H9 (cell line): ENCODE results near the gene ADARB2. TPM values are rescaled to one million over a fixed set of nuclear protein-coding genes. Genes with fewer than 3 reads are reported as not detected.

Experiments
- DNase-seq: peaks from one replicate; pipeline ENCODE4 v3.0.0-alpha.2; 2017
- H2AFZ ChIP-seq: one replicate; pipeline ENCODE4 v1.6.1; 2013; ENCODE audit warnings: mild to moderate bottlenecking, low read length, control low read depth, moderate library complexity
- H2AK5ac ChIP-seq: 2 replicates; pipeline ENCODE4 v1.6.1; 2013; ENCODE audit warnings: low read length, control low read depth, mixed read lengths; ENCODE audit not compliant: insufficient read length
- H2BK120ac ChIP-seq: one replicate; pipeline ENCODE4 v1.6.1; 2013; ENCODE audit warnings: low read depth, mild to moderate bottlenecking, low read length, control low read depth, inconsistent platforms; ENCODE audit not compliant: poor library complexity, severe bottlenecking
- H2BK12ac ChIP-seq: 2 replicates; pipeline ENCODE4 v1.6.1; 2013; ENCODE audit warnings: low read length, control low read depth, mixed read lengths, low read depth; ENCODE audit not compliant: insufficient read length
- H2BK15ac ChIP-seq: 2 replicates; pipeline ENCODE4 v1.6.1; 2013; ENCODE audit warnings: low read depth, low read length, control low read depth
- H2BK20ac ChIP-seq: one replicate; pipeline ENCODE4 v1.6.1; 2013; ENCODE audit warnings: low read depth, mild to moderate bottlenecking, low read length, control low read depth, inconsistent platforms; ENCODE audit not compliant: poor library complexity, severe bottlenecking
- H2BK5ac ChIP-seq: 2 replicates; pipeline ENCODE4 v1.6.1; 2013; ENCODE audit warnings: low read length, control low read depth, mixed read lengths; ENCODE audit not compliant: insufficient read length
- H3K14ac ChIP-seq: 2 replicates; pipeline ENCODE4 v1.6.1; 2013; ENCODE audit warnings: low read length, control low read depth; ENCODE audit not compliant: insufficient read depth
- H3K18ac ChIP-seq: 2 replicates; pipeline ENCODE4 v1.6.1; 2013; ENCODE audit warnings: low read depth, mild to moderate bottlenecking, mixed read lengths, low read length, control low read depth; ENCODE audit not compliant: insufficient read length
- H3K23ac ChIP-seq: 2 replicates; pipeline ENCODE4 v1.6.1; 2013; ENCODE audit warnings: low read length, control low read depth, mixed read lengths, low read depth; ENCODE audit not compliant: insufficient read length
- H3K23me2 ChIP-seq: 2 replicates; pipeline ENCODE4 v1.6.1; 2013; ENCODE audit warnings: low read depth, mild to moderate bottlenecking, mixed read lengths, low read length, control low read depth; ENCODE audit not compliant: insufficient read length, poor library complexity, severe bottlenecking
- H3K27ac ChIP-seq: 2 replicates; pipeline ENCODE4 v1.5.1; 2013; ENCODE audit warnings: low read length, control low read depth, mixed read lengths, low read depth; ENCODE audit not compliant: insufficient read length
- H3K27me3 ChIP-seq: 2 replicates; pipeline ENCODE4 v1.6.1; 2013; ENCODE audit warnings: low read length, control low read depth, inconsistent platforms; ENCODE audit not compliant: insufficient read depth
- H3K4ac ChIP-seq: 2 replicates; pipeline ENCODE4 v1.6.1; 2013; ENCODE audit warnings: low read depth, mild to moderate bottlenecking, control low read depth, inconsistent platforms, low read length, moderate library complexity
- H3K4me1 ChIP-seq: 2 replicates; pipeline ENCODE4 v1.6.1; 2013; ENCODE audit warnings: low read length, control low read depth, inconsistent platforms; ENCODE audit not compliant: insufficient read depth
- H3K4me2 ChIP-seq: 2 replicates; pipeline ENCODE4 v1.6.1; 2013; ENCODE audit warnings: low read length, control low read depth, mixed read lengths; ENCODE audit not compliant: insufficient read length, insufficient read depth
- H3K56ac ChIP-seq: 2 replicates; pipeline ENCODE4 v1.6.1; 2013; ENCODE audit warnings: low read depth, mild to moderate bottlenecking, mixed read lengths, low read length, control low read depth; ENCODE audit not compliant: insufficient read length
- H3K79me1 ChIP-seq: 2 replicates; pipeline ENCODE4 v1.6.1; 2013; ENCODE audit warnings: low read depth, mild to moderate bottlenecking, moderate library complexity, low read length, control low read depth, inconsistent platforms; ENCODE audit not compliant: insufficient read depth, poor library complexity, severe bottlenecking
- H3K79me2 ChIP-seq: 2 replicates; pipeline ENCODE4 v1.6.1; 2013; ENCODE audit warnings: low read length, control low read depth, inconsistent platforms; ENCODE audit not compliant: insufficient read depth
- H3K9ac ChIP-seq: 2 replicates; pipeline ENCODE4 v1.6.1; 2013; ENCODE audit warnings: low read length, control low read depth, mixed read lengths; ENCODE audit not compliant: insufficient read length; ENCODE audit errors: extremely low read depth
- H3K9me3 ChIP-seq: one replicate; pipeline ENCODE4 v1.6.1; 2013; ENCODE audit warnings: low read depth, low read length, inconsistent platforms; ENCODE audit not compliant: control insufficient read depth
- H3T11ph ChIP-seq: one replicate; pipeline ENCODE4 v1.6.1; 2013; ENCODE audit warnings: mild to moderate bottlenecking, low read length, control low read depth, inconsistent platforms
- H4K20me1 ChIP-seq: one replicate; pipeline ENCODE4 v1.6.1; 2013; ENCODE audit not compliant: control insufficient read depth, insufficient read length, insufficient read depth
- H4K5ac ChIP-seq: 2 replicates; pipeline ENCODE4 v1.6.1; 2013; ENCODE audit warnings: low read depth, mild to moderate bottlenecking, mixed read lengths, low read length, control low read depth; ENCODE audit not compliant: insufficient read length
- H4K8ac ChIP-seq: replicated peaks from 2 replicates; pipeline ENCODE4 v1.6.1; 2013; ENCODE audit warnings: low read length, control low read depth, mixed read lengths, low read depth; ENCODE audit not compliant: insufficient read length
- H4K91ac ChIP-seq: 2 replicates; pipeline ENCODE4 v1.6.1; 2013; ENCODE audit warnings: low read depth, mild to moderate bottlenecking, moderate library complexity, mixed read lengths, low read length, control low read depth; ENCODE audit not compliant: insufficient read length
- H3K27ac Mint-ChIP-seq, 3 experiments: 2 replicates in 2 of 3; 3 replicates in 1 of 3; pipeline ENCODE4 v1.8.0; 2020 to 2021; ENCODE audit warnings: mixed read lengths in 3 of 3, mild to moderate bottlenecking in 1 of 3, moderate library complexity in 1 of 3
- H3K27me3 Mint-ChIP-seq: 2 replicates; pipeline ENCODE4 v1.8.0; 2021; ENCODE audit warnings: low read depth, mild to moderate bottlenecking, moderate library complexity, mixed read lengths
- H3K36me3 Mint-ChIP-seq, 3 experiments: 2 replicates in 2 of 3; 3 replicates in 1 of 3; pipeline ENCODE4 v1.8.0; 2020 to 2021; ENCODE audit warnings: low read depth in 3 of 3, mixed read lengths in 3 of 3; ENCODE audit not compliant: insufficient read depth in 1 of 3
- H3K4me1 Mint-ChIP-seq, 2 experiments: 2 replicates each; pipeline ENCODE4 v1.8.0; 2020; ENCODE audit warnings: mixed read lengths in 2 of 2
- H3K4me3 Mint-ChIP-seq, 2 experiments: 2 replicates in 1 of 2; 3 replicates in 1 of 2; pipeline ENCODE4 v1.8.0; 2020 to 2021; ENCODE audit warnings: mild to moderate bottlenecking in 2 of 2, mixed read lengths in 2 of 2, moderate library complexity in 1 of 2
- H3K9me3 Mint-ChIP-seq, 2 experiments: 2 replicates in 1 of 2; 3 replicates in 1 of 2; pipeline ENCODE4 v1.8.0; 2020; ENCODE audit warnings: mild to moderate bottlenecking in 2 of 2, mixed read lengths in 2 of 2, moderate library complexity in 1 of 2
- CTCF ChIP-seq: fragments of 200-600 bp; sonication (generic); conservative IDR thresholded peaks from 3 replicates; pipeline ENCODE4 v1.8.0; 2021; ENCODE audit warnings: antibody characterized with exemption, mild to moderate bottlenecking
- WGBS: extraction: QIAGEN DNeasy Blood & Tissue Kit; methylation state at CpG from one replicate; pipeline ENCODE4 v1.1.7; 2013; ENCODE audit warnings: missing lambda C conversion rate, low lambda C conversion rate, mixed read lengths; ENCODE audit not compliant: insufficient read length; ENCODE audit errors: extremely low coverage; 5-methylcytosine and 5-hydroxymethylcytosine counted together
- total RNA-seq: library from RNA; stranded (reverse); gene quantifications from 2 replicates; pipeline ENCODE4 v1.2.1, GENCODE V29; 2021

Gene ADARB2
- total RNA-seq, 1 experiment from 2014 or later: 0.87 TPM

- Histone ChIP-seq H3K18ac (no peak overlapping the region), H3K79me1 (no peaks in the 10 kb centered on the region), H3K9me3 (no peaks in the 10 kb centered on the region), H4K5ac (no peak overlapping the region), H3K23ac (no peak overlapping the region), H4K20me1 (peaks cover 4% of the 10 kb centered on the region), H3K4me1 (no peaks in the 10 kb centered on the region), H3K14ac (no peak overlapping the region), H3K27me3 (no peaks in the 10 kb centered on the region; the same call in 1 of the 2 replicates), H4K8ac (no peak overlapping the region), H3K79me2 (no peaks in the 10 kb centered on the region), H3K27ac (no peak overlapping the region), H3K9ac (no peak overlapping the region), H2BK15ac (0 out of 2 replicates have a peak overlapping the region, but pooled peaks have one; percentile 26), H3K4ac (no peak overlapping the region), H2AFZ (no peak overlapping the region), H3T11ph (no peak overlapping the region), H3K4me2 (no peak overlapping the region), H2BK120ac (no peak overlapping the region), H3K56ac (no peak overlapping the region), H2BK5ac (no peak overlapping the region), H4K91ac (no peak overlapping the region), H3K23me2 (no peaks in the 10 kb centered on the region), H2AK5ac (no peak overlapping the region), H2BK12ac (no peak overlapping the region), H2BK20ac (no peak overlapping the region)
- peaks cover 2 to 3% of the 10 kb centered on the region in 2 experiments; a peak in 2 of 4 replicates for H3K4me1 Mint-ChIP-seq
- TF ChIP-seq CTCF: no peak
- H3K27ac Mint-ChIP-seq: no peak overlapping the region
- WGBS: no CpG with 5 or more reads among the region's 12 CpGs
- no peak for DNase-seq
- peaks cover 11 to 13% of the 10 kb centered on the region in 2 experiments for H3K9me3 Mint-ChIP-seq
- H3K27me3 Mint-ChIP-seq: peaks cover 38% of the 10 kb centered on the region
- no peak overlapping the region for H3K4me3 Mint-ChIP-seq
- H3K36me3 Mint-ChIP-seq: peaks cover 4 to 11% (median 9%) of the 10 kb centered on the region in 3 experiments; a peak in 6 of 7 replicates
Measured at GRCh38 chr10:1744524-1744923, 7.2 kb upstream of the ADARB2 start.
